Liver (tissue), 9 donors: Measurements from ENCODE around the gene CBFB. TPM values are rescaled to one million over a fixed set of nuclear protein-coding genes. Genes with fewer than 3 reads are reported as not detected.
A peak's percentile ranks its signal among the peaks of the same experiment; 100 is the strongest.

ENCODE experiments used
- DNase-seq: peaks from one replicate; pipeline ENCODE4 v3.0.0-alpha.2; 2017; ENCODE audit warnings: low spot score
- H3K27ac ChIP-seq, 2 donors: one replicate each; pipeline ENCODE4 v1.7.0; 2013; ENCODE audit warnings: inconsistent platforms in 2 of 2, low read length in 2 of 2, control low read depth in 1 of 2, low read depth in 1 of 2, mild to moderate bottlenecking in 1 of 2
- H3K27me3 ChIP-seq, 4 donors: one replicate each; pipeline versions ENCODE4 v1.6.1 to v1.7.0; 2013; ENCODE audit warnings: low read length in 3 of 4, inconsistent platforms in 1 of 4, mild to moderate bottlenecking in 1 of 4, moderate library complexity in 1 of 4; ENCODE audit not compliant: control insufficient read depth in 4 of 4, insufficient read depth in 4 of 4
- H3K36me3 ChIP-seq, 4 donors: one replicate each; pipeline versions ENCODE4 v1.6.1 to v1.7.0; 2013; ENCODE audit warnings: low read length in 3 of 4, mild to moderate bottlenecking in 3 of 4, low read depth in 1 of 4, moderate library complexity in 1 of 4; ENCODE audit not compliant: control insufficient read depth in 4 of 4, insufficient read depth in 3 of 4
- H3K4me1 ChIP-seq, 4 donors: one replicate each; pipeline versions ENCODE4 v1.6.1 to v1.7.0; 2013; ENCODE audit warnings: low read length in 3 of 4, mild to moderate bottlenecking in 3 of 4, moderate library complexity in 1 of 4; ENCODE audit not compliant: control insufficient read depth in 4 of 4, insufficient read depth in 4 of 4
- H3K4me3 ChIP-seq, 3 donors: one replicate each; pipeline versions ENCODE4 v1.6.1 to v1.7.0; 2013; ENCODE audit warnings: low read length in 3 of 3, control low read depth in 1 of 3, low read depth in 1 of 3, mild to moderate bottlenecking in 1 of 3
- H3K9ac ChIP-seq, 2 donors: one replicate each; pipeline ENCODE4 v1.7.0; 2013; ENCODE audit warnings: low read length in 2 of 2, mild to moderate bottlenecking in 2 of 2, moderate library complexity in 2 of 2, control low read depth in 1 of 2, low read depth in 1 of 2
- H3K9me3 ChIP-seq, 4 donors: one replicate each; pipeline versions ENCODE4 v1.6.1 to v1.7.0; 2013; ENCODE audit warnings: low read length in 3 of 4; ENCODE audit not compliant: control insufficient read depth in 4 of 4
- ATF3 ChIP-seq: IDR thresholded peaks from 2 replicates; pipeline ENCODE4 v1.6.1; 2016; ENCODE audit warnings: antibody characterized with exemption
- CTCF ChIP-seq: fragments of 150-350 bp; IDR thresholded peaks from 2 replicates; pipeline ENCODE4 v1.5.1; 2017; ENCODE audit warnings: improper control_type of control experiment, low read depth, low read length; ENCODE audit not compliant: missing input control
- EGR1 ChIP-seq, 2 donors: IDR thresholded peaks; 2 replicates each; pipeline ENCODE4 v1.6.1; 2016 to 2018; ENCODE audit warnings: antibody characterized with exemption in 2 of 2, low read depth in 2 of 2
- FOXA1 ChIP-seq: IDR thresholded peaks from 2 replicates; pipeline ENCODE4 v1.6.1; 2016; ENCODE audit warnings: antibody characterized with exemption
- FOXA2 ChIP-seq: IDR thresholded peaks from 2 replicates; pipeline ENCODE4 v1.6.1; 2016; ENCODE audit warnings: antibody characterized with exemption
- GABPA ChIP-seq, 2 donors: IDR thresholded peaks in 1 of 2; conservative IDR thresholded peaks in 1 of 2; 2 replicates each; pipeline ENCODE4 v1.6.1; 2016; ENCODE audit warnings: antibody characterized with exemption in 2 of 2, mild to moderate bottlenecking in 1 of 2, moderate library complexity in 1 of 2
- HNF4A ChIP-seq, 2 donors: conservative IDR thresholded peaks; 2 replicates each; pipeline ENCODE4 v1.6.1; 2016; ENCODE audit warnings: antibody characterized with exemption in 2 of 2, mild to moderate bottlenecking in 2 of 2
- HNF4G ChIP-seq: IDR thresholded peaks from 2 replicates; pipeline ENCODE4 v1.6.1; 2016; ENCODE audit warnings: antibody characterized with exemption
- JUND ChIP-seq, 2 donors: IDR thresholded peaks; 2 replicates each; pipeline ENCODE4 v1.6.1; 2016; ENCODE audit warnings: antibody characterized with exemption in 2 of 2
- MAX ChIP-seq: IDR thresholded peaks from 2 replicates; pipeline ENCODE4 v1.6.1; 2016; ENCODE audit warnings: antibody characterized with exemption
- NR2F2 ChIP-seq: IDR thresholded peaks from 2 replicates; pipeline ENCODE4 v1.6.1; 2016; ENCODE audit warnings: antibody characterized with exemption
- RAD21 ChIP-seq, 2 donors: IDR thresholded peaks; 2 replicates each; pipeline ENCODE4 v1.6.1; 2016; ENCODE audit warnings: antibody characterized with exemption in 2 of 2, mild to moderate bottlenecking in 2 of 2
- REST ChIP-seq: IDR thresholded peaks from 2 replicates; pipeline ENCODE4 v1.6.1; 2016; ENCODE audit warnings: antibody characterized with exemption, mild to moderate bottlenecking
- RXRA ChIP-seq, 2 donors: IDR thresholded peaks; 2 replicates each; pipeline ENCODE4 v1.6.1; 2017 to 2018; ENCODE audit warnings: antibody characterized with exemption in 2 of 2, mild to moderate bottlenecking in 1 of 2
- SP1 ChIP-seq: IDR thresholded peaks from 2 replicates; pipeline ENCODE4 v1.6.1; 2018; ENCODE audit warnings: antibody characterized with exemption, mild to moderate bottlenecking
- TAF1 ChIP-seq: conservative IDR thresholded peaks from 2 replicates; pipeline ENCODE4 v1.6.1; 2016; ENCODE audit warnings: antibody characterized with exemption, mild to moderate bottlenecking
- YY1 ChIP-seq: IDR thresholded peaks from 2 replicates; pipeline ENCODE4 v1.6.1; 2016; ENCODE audit warnings: antibody characterized with exemption, mild to moderate bottlenecking
- ZBTB33 ChIP-seq: IDR thresholded peaks from 2 replicates; pipeline ENCODE4 v1.6.1; 2016; ENCODE audit warnings: antibody characterized with exemption
- WGBS: extraction: QIAGEN DNeasy Blood & Tissue Kit; methylation state at CpG from one replicate; pipeline ENCODE4 v1.1.7; 2013; 5-methylcytosine and 5-hydroxymethylcytosine counted together
- polyA plus RNA-seq, 2 donors: library from polyadenylated mRNA; stranded (reverse) in 1 of 2; unstranded in 1 of 2; fragments of 200-250 nt in 1 of 2; fragments of >200 nt in 1 of 2; fragmentation: Nextera tagmentation in 1 of 2; extraction: Ambion mirVana in 1 of 2; gene quantifications; one replicate each; pipeline versions ENCODE4 v1.2.1 to v1.2.3, GENCODE V29; 2013 to 2015
- total RNA-seq, 2 donors: library from RNA; depleted of rRNA; stranded (reverse); fragments of >200 nt; gene quantifications; one replicate each; pipeline ENCODE4 v1.2.3, GENCODE V29; 2014
- donor health status: healthy.
- donor health status: healthy.
- donor health status: healthy.
- donor health status: healthy.
- donor health status: healthy.

CBFB gene
- total and polyA plus RNA-seq, 4 donors = 6.8 to 19.3 (median 11.2) TPM

- WGBS = under 1% methylated on average over 123 of the region's 123 CpGs
- H3K27me3 ChIP-seq = no peaks in the 10 kb centered on the region
- H3K4me3 ChIP-seq = peak overlapping the region; percentile 66 to 97 (median 91)
- H3K36me3 ChIP-seq = no peaks in the 10 kb centered on the region
- H3K4me1 ChIP-seq = peaks cover 8 to 13% (median 10%) of the 10 kb centered on the region in 4 donors
- DNase-seq = peak; percentile 59
- TF ChIP-seq RAD21 (IDR thresholded peaks at IDR 0.05) = no peak
- TF ChIP-seq ZBTB33 = no peak
- no peak for TF ChIP-seq EGR1 (IDR thresholded peaks at IDR 0.05; ENCODE audit: low read depth in 2 of 2)
- TF ChIP-seq RXRA (IDR thresholded peaks at IDR 0.05) = no peak
- TF ChIP-seq SP1 = no peak
- TF ChIP-seq ATF3 = no peak
- TF ChIP-seq FOXA2 = no peak
- no peak for TF ChIP-seq REST
- no peak for TF ChIP-seq JUND (IDR thresholded peaks at IDR 0.05)
- TF ChIP-seq TAF1 = no peak
- no peak for TF ChIP-seq NR2F2
- TF ChIP-seq YY1 = no peak
- TF ChIP-seq MAX = no peak
- no peak for TF ChIP-seq FOXA1
- no peaks in the 10 kb centered on the region for H3K9me3 ChIP-seq
- H3K9ac ChIP-seq = peak overlapping the region; percentile 78 to 80
- peak overlapping the region; percentile 96 to 97 for H3K27ac ChIP-seq
Observed at GRCh38 chr16:67029254-67030096, 526 bp downstream of the CBFB start.

- H3K9ac ChIP-seq = peak overlapping the region; percentile 71 to 80
- H3K27me3 ChIP-seq = no peaks in the 10 kb centered on the region
- DNase-seq = no peak
- peak overlapping the region; percentile 96 to 97 for H3K27ac ChIP-seq
- H3K4me1 ChIP-seq = peaks cover 8 to 18% (median 10%) of the 10 kb centered on the region in 4 donors
- no peaks in the 10 kb centered on the region for H3K9me3 ChIP-seq
- WGBS = 52% methylated on average over 18 of the region's 18 CpGs
- no peaks in the 10 kb centered on the region for H3K36me3 ChIP-seq
- H3K4me3 ChIP-seq = peak overlapping the region; percentile 66 to 97 (median 91)
- TF ChIP-seq ZBTB33 = no peak
- TF ChIP-seq HNF4G = no peak
- TF ChIP-seq ATF3 = no peak
- TF ChIP-seq YY1 = no peak
- TF ChIP-seq NR2F2 = no peak
- no peak for TF ChIP-seq EGR1 (IDR thresholded peaks at IDR 0.05; ENCODE audit: low read depth in 2 of 2)
- TF ChIP-seq HNF4A (conservative IDR thresholded peaks at IDR 0.05) = no peak
- no peak for TF ChIP-seq FOXA2
- no peak for TF ChIP-seq GABPA (IDR thresholded peaks at IDR 0.05 in 1 of 2, conservative IDR thresholded peaks at IDR 0.05 in 1 of 2)
- no peak for TF ChIP-seq CTCF
- no peak for TF ChIP-seq RXRA (IDR thresholded peaks at IDR 0.05)
- no peak for TF ChIP-seq MAX
- TF ChIP-seq FOXA1 = no peak
- TF ChIP-seq RAD21 (IDR thresholded peaks at IDR 0.05) = no peak
- no peak for TF ChIP-seq JUND (IDR thresholded peaks at IDR 0.05)
Observed at GRCh38 chr16:67030221-67030962, 1.4 kb downstream of the CBFB start.
